Measurements from ENCODE around the gene COMMD2. TPM values are rescaled to one million over a fixed set of nuclear protein-coding genes. Genes with fewer than 3 reads are reported as not detected.

COMMD2 gene
- total RNA-seq, 1 experiment from 2014 or later, result 52.1 TPM

DNA sequence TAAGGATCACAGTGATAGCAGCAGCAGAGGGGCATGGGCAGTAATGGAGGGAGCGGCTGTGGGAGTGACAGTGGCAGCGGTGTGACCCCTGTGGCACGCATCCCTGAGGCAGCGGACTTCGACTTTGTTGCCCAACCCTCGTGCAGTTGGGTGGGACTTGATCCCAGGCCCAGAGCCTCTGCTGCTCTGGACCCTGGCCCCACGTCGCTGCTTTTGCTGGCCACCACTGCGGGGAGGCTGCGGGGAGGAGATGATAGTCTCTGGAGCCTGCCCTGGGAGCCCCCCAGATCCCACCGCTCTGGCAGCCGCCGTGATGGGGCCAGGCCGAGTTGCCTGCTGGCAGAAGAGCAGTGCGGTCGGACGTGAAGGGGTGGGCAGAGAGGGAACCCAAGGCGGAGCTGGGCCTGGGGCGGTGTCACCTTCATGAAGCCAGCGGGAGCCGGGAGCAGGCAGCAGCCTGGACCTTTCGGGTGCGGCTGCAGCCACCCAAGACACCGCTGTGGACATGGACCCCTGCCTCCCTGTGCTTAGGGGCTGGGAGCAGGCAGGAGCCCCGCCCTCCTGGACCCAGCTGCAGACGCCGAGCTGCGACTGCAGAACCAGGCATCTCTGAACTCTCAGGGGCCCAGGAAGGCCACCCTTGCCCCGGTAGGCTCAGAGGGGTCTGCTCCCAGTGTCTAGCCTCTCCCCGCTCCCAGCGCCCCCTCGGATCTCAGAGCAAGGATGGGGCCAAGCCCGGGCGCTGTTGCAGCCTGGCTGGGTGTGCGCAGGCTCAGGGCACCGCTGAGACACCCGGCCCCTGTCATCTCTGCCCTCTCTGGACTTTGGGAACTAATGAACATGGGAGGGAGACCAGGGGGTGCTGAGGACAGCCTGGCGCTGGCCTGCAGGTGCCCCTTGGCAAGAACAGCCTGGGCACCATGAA, 38.3 kb downstream of the COMMD2 start (continued):
- TF ChIP-seq, protein P1, sequence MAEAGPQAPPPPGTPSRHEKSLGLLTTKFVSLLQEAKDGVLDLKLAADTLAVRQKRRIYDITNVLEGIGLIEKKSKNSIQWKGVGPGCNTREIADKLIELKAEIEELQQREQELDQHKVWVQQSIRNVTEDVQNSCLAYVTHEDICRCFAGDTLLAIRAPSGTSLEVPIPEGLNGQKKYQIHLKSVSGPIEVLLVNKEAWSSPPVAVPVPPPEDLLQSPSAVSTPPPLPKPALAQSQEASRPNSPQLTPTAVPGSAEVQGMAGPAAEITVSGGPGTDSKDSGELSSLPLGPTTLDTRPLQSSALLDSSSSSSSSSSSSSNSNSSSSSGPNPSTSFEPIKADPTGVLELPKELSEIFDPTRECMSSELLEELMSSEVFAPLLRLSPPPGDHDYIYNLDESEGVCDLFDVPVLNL (CRISPR knock-in tag; IDR thresholded peaks at IDR 0.05; ENCODE audit: borderline replicate concordance, low read depth), result no peak

DNA sequence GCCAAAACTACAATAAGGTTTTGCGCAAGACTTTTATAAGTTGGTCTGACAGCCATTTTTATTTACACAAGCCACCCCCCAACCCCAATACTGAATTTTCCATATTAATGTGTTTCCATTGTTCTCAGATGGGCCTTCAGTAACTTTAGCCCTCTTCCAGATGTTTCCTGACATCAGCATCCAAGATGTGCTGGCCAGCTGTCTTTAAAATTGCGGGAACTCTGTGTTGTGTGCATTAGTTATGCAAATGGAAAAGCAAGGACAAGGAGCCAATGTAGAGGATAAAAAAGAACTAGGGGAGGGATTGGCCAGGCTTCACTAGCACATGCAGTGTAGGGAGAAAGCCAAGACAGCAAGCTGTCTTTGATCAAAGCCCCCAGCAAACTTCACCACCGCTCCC, 45.4 kb downstream of the COMMD2 start:
- ChIA-PET CTCF (interaction anchor here (0.5 to 1.7 kb wide), 4 partner anchors 10 to 138 kb away, joined by 3 to 7 read pairs (median 4); no protein-coding TSS in a partner anchor), POLR2A (no interaction called here)
- DNase-seq (ENCODE audit: low spot score) (no peak), ATAC-seq (peak; percentile 76)
- peaks cover 3% of the 10 kb centered on the region; the same call in 1 of the 2 replicates for H3K27me3 Mint-ChIP-seq (ENCODE audit: low read depth)
- H3K36me3 Mint-ChIP-seq, result no peaks in the 10 kb centered on the region
- TF ChIP-seq MXD4 (CRISPR knock-in tag; IDR thresholded peaks at IDR 0.05; ENCODE audit: borderline replicate concordance), result no peak
- TF ChIP-seq, protein P2, sequence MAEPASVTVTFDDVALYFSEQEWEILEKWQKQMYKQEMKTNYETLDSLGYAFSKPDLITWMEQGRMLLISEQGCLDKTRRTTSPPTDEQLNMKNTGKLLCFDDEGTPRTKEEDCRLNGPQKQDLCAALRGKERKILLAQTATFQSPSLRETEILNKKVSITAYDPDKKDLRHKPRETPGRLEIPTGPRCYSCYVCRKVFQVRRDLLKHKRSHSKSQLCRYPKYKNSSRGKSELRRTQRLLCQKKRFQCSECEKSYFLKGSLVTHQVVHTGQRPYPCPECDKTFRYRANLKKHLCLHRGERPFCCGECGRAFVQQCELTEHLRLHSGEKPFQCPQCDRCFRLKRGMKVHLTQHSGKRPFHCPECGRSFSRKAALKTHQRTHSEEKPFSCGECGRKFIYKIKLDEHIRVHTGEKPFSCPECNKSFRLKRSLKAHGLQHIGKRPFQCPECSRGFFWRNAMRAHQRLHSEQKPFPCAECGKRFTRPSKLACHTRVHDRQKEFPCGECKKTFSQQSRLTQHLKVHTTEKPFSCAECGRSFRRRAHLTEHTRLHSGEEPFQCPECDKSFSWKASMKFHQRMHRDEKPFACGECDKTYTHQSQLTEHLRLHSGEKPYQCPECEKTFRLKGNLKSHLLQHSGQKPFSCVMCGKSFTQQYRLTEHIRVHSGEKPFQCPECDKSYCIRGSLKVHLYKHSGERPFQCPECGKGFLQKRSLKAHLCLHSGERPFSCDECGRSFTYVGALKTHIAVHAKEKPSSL (CRISPR knock-in tag; conservative IDR thresholded peaks at IDR 0.05), result no peak
- TF ChIP-seq, protein P3, sequence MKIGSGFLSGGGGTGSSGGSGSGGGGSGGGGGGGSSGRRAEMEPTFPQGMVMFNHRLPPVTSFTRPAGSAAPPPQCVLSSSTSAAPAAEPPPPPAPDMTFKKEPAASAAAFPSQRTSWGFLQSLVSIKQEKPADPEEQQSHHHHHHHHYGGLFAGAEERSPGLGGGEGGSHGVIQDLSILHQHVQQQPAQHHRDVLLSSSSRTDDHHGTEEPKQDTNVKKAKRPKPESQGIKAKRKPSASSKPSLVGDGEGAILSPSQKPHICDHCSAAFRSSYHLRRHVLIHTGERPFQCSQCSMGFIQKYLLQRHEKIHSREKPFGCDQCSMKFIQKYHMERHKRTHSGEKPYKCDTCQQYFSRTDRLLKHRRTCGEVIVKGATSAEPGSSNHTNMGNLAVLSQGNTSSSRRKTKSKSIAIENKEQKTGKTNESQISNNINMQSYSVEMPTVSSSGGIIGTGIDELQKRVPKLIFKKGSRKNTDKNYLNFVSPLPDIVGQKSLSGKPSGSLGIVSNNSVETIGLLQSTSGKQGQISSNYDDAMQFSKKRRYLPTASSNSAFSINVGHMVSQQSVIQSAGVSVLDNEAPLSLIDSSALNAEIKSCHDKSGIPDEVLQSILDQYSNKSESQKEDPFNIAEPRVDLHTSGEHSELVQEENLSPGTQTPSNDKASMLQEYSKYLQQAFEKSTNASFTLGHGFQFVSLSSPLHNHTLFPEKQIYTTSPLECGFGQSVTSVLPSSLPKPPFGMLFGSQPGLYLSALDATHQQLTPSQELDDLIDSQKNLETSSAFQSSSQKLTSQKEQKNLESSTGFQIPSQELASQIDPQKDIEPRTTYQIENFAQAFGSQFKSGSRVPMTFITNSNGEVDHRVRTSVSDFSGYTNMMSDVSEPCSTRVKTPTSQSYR (CRISPR knock-in tag; IDR thresholded peaks at IDR 0.05), result no peak
- no peak overlapping the region for H3K4me3 Mint-ChIP-seq
- peaks cover 19% of the 10 kb centered on the region for H3K4me1 Mint-ChIP-seq
- H3K27ac Mint-ChIP-seq, result no peak overlapping the region; the same call in 1 of the 2 replicates
- no peaks in the 10 kb centered on the region for H3K9me3 Mint-ChIP-seq

DNA sequence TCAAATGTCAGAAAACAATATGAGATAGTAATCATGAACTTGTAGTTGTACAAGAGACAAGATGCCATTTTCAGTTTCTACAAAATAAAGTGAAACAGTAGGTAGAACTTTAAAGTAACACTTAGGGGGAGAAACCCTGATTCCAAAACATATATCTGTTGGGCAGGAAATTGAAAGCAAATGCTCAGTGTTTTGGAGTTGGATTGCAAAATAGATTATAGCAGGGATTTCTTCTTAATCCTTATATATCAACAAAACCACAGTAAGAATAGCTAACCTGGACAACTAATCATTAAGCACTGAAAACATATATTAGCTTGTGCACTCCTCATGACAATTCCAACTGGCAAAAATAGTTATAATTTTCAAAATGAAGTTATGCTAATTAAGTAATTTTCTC, 46.9 kb downstream of the COMMD2 start:
- TF ChIP-seq TCF7 (CRISPR knock-in tag; IDR thresholded peaks at IDR 0.05; ENCODE audit: low read depth) (no peak), ELF4 (CRISPR knock-in tag; IDR thresholded peaks at IDR 0.05; ENCODE audit: low read depth) (no peak), GABPB1 (CRISPR knock-in tag; IDR thresholded peaks at IDR 0.05) (no peak), FOXJ3 (CRISPR knock-in tag; IDR thresholded peaks at IDR 0.05; ENCODE audit: borderline replicate concordance) (no peak)
- TF ChIP-seq, protein P4, sequence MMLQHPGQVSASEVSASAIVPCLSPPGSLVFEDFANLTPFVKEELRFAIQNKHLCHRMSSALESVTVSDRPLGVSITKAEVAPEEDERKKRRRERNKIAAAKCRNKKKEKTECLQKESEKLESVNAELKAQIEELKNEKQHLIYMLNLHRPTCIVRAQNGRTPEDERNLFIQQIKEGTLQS (CRISPR knock-in tag; conservative IDR thresholded peaks at IDR 0.05), result no peak
- TF ChIP-seq, protein P5, sequence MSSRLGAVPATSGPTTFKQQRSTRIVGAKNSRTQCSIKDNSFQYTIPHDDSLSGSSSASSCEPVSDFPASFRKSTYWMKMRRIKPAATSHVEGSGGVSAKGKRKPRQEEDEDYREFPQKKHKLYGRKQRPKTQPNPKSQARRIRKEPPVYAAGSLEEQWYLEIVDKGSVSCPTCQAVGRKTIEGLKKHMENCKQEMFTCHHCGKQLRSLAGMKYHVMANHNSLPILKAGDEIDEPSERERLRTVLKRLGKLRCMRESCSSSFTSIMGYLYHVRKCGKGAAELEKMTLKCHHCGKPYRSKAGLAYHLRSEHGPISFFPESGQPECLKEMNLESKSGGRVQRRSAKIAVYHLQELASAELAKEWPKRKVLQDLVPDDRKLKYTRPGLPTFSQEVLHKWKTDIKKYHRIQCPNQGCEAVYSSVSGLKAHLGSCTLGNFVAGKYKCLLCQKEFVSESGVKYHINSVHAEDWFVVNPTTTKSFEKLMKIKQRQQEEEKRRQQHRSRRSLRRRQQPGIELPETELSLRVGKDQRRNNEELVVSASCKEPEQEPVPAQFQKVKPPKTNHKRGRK (CRISPR knock-in tag; IDR thresholded peaks at IDR 0.05; ENCODE audit: borderline replicate concordance), result no peak
- TF ChIP-seq, protein P2 (CRISPR knock-in tag; conservative IDR thresholded peaks at IDR 0.05), result no peak

More for the DNA sequence above, 46.9 kb downstream of the COMMD2 start:
- DNase-seq (ENCODE audit: low spot score), result no peak
- no peak for ATAC-seq
- Mint-ChIP-seq H3K27ac (no peak overlapping the region), H3K27me3 (ENCODE audit: low read depth) (peaks cover 3% of the 10 kb centered on the region; the same call in 1 of the 2 replicates), H3K4me1 (peaks cover 19% of the 10 kb centered on the region), H3K9me3 (no peaks in the 10 kb centered on the region), H3K4me3 (no peak overlapping the region), H3K36me3 (no peaks in the 10 kb centered on the region)
- CTCF ChIA-PET, result interaction anchor here (0.6 to 0.8 kb wide), 2 partner anchors 12 to 45 kb away, joined by 3 read pairs; no protein-coding TSS in a partner anchor
- POLR2A ChIA-PET, result interaction anchor here (1.0 kb wide), 1 partner anchor 47 kb away, joined by 3 read pairs; the partner anchor contains the start of gene WWTR1
